Natural killer cell (primary cell): ENCODE data around the gene IGF2R. TPM values are rescaled to one million over a fixed set of nuclear protein-coding genes. Genes with fewer than 3 reads are reported as not detected.

ENCODE experiments used
- ATAC-seq, 3 donors: fragments of 150-1000 bp in 2 of 3; fragments of 200-7000 bp in 1 of 3; cut with Tn5 transposase; 1 replicate in 1 of 3; 2 replicates in 2 of 3; pipeline ENCODE4 v1.10.0; 2021; ENCODE audit warnings: mild to moderate bottlenecking in 2 of 3, moderate library complexity in 2 of 3
- DNase-seq, 2 donors: peaks; one replicate each; pipeline versions ENCODE4 v3.0.0 to v3.0.0-alpha.2; 2013 to 2021; ENCODE audit warnings: mixed read lengths in 1 of 2
- H3K27ac ChIP-seq: one replicate; pipeline ENCODE4 v1.5.1; 2013; ENCODE audit warnings: mild to moderate bottlenecking, low read length
- H3K27me3 ChIP-seq: one replicate; pipeline ENCODE4 v1.6.1; 2013; ENCODE audit warnings: low read length; ENCODE audit not compliant: control insufficient read depth, insufficient read depth
- H3K36me3 ChIP-seq: one replicate; pipeline ENCODE4 v1.6.1; 2013; ENCODE audit warnings: low read length; ENCODE audit not compliant: control insufficient read depth, insufficient read depth
- H3K4me1 ChIP-seq: one replicate; pipeline ENCODE4 v1.6.1; 2013; ENCODE audit warnings: low read length; ENCODE audit not compliant: control insufficient read depth, insufficient read depth
- H3K4me3 ChIP-seq: one replicate; pipeline ENCODE4 v1.5.1; 2013; ENCODE audit warnings: low read length
- H3K9me3 ChIP-seq: one replicate; pipeline ENCODE4 v1.6.1; 2013; ENCODE audit warnings: low read length; ENCODE audit not compliant: control insufficient read depth, insufficient read depth
- H3K27ac Mint-ChIP-seq, 2 donors: one replicate each; pipeline ENCODE4 v1.8.0; 2022; ENCODE audit warnings: mild to moderate bottlenecking in 2 of 2, mixed read lengths in 2 of 2, moderate library complexity in 1 of 2
- H3K27me3 Mint-ChIP-seq, 2 donors: one replicate each; pipeline ENCODE4 v1.8.0; 2022; ENCODE audit warnings: low read depth in 2 of 2, mixed read lengths in 2 of 2
- H3K36me3 Mint-ChIP-seq: one replicate; pipeline ENCODE4 v1.8.0; 2022; ENCODE audit warnings: mixed read lengths
- H3K4me1 Mint-ChIP-seq, 2 donors: one replicate each; pipeline ENCODE4 v1.8.0; 2022; ENCODE audit warnings: mixed read lengths in 2 of 2
- H3K4me3 Mint-ChIP-seq: one replicate; pipeline ENCODE4 v1.8.0; 2022; ENCODE audit warnings: mild to moderate bottlenecking, moderate library complexity, mixed read lengths
- H3K9me3 Mint-ChIP-seq, 2 donors: one replicate each; pipeline ENCODE4 v1.8.0; 2022; ENCODE audit warnings: mixed read lengths in 2 of 2
- WGBS: methylation state at CpG from one replicate; pipeline ENCODE4 v1.1.7; 2013; ENCODE audit warnings: missing lambda C conversion rate; ENCODE audit not compliant: insufficient coverage; 5-methylcytosine and 5-hydroxymethylcytosine counted together
- intact Hi-C: fragments of 100-400 bp; cut with micrococcal nuclease; formaldehyde crosslinking; loops from one replicate; pipeline ENCODE4 v1.14.2; 2022
- total RNA-seq, 4 donors: library from RNA; stranded (reverse); fragments of 120-200 nt in 1 of 4; gene quantifications; one replicate each; pipeline versions ENCODE4 v1.2.3 to v1.2.4, GENCODE V29; 2013 to 2022
- TF ChIP-seq, protein P1 (sequence below): fragments of 200-600 bp; IDR thresholded peaks from one replicate; pipeline ENCODE4 v1.8.0; 2022; ENCODE audit warnings: antibody characterized with exemption

Gene IGF2R
- total RNA-seq, 3 donors from 2014 or later (not counting 1 experiment from before 2014, with no cell fraction given): 208 to 282 (median 253) TPM

DNA sequence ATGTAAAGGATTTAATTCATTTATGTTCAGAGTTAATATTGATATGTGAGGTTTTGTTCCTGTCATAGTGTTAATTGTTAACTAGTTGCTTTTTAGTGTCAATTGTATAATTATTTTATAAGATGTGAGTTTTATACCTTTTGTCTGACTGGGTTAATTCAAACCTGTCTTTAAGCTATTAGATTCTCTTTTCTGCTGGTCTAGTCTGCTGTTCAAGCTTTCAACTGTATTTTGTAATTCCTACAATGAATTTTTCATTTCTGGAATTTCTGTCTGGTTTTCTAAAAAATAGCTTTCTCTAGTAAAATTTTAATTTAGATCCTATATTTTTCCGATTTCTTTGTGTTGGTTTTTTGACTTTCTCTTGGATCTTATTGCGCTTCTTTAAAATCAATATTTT is 26.5 kb downstream of the IGF2R start:
- H3K9me3 Mint-ChIP-seq: peaks cover 0 to 4% of the 10 kb centered on the region in 2 donors
- TF ChIP-seq, protein P1, sequence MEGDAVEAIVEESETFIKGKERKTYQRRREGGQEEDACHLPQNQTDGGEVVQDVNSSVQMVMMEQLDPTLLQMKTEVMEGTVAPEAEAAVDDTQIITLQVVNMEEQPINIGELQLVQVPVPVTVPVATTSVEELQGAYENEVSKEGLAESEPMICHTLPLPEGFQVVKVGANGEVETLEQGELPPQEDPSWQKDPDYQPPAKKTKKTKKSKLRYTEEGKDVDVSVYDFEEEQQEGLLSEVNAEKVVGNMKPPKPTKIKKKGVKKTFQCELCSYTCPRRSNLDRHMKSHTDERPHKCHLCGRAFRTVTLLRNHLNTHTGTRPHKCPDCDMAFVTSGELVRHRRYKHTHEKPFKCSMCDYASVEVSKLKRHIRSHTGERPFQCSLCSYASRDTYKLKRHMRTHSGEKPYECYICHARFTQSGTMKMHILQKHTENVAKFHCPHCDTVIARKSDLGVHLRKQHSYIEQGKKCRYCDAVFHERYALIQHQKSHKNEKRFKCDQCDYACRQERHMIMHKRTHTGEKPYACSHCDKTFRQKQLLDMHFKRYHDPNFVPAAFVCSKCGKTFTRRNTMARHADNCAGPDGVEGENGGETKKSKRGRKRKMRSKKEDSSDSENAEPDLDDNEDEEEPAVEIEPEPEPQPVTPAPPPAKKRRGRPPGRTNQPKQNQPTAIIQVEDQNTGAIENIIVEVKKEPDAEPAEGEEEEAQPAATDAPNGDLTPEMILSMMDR: no peak
- Histone ChIP-seq H3K27ac (no peak overlapping the region), H3K4me1 (peaks cover 35% of the 10 kb centered on the region), H3K9me3 (no peaks in the 10 kb centered on the region), H3K36me3 (peaks cover 27% of the 10 kb centered on the region), H3K27me3 (no peaks in the 10 kb centered on the region), H3K4me3 (no peak overlapping the region)
- no peaks in the 10 kb centered on the region for H3K27me3 Mint-ChIP-seq
- ATAC-seq (no peak), DNase-seq (no peak)
- H3K36me3 Mint-ChIP-seq: peaks cover 16% of the 10 kb centered on the region
- H3K4me3 Mint-ChIP-seq: peak overlapping the region; percentile 10
- H3K4me1 Mint-ChIP-seq: peaks cover 92 to 97% of the 10 kb centered on the region in 2 donors
- intact Hi-C loops: no loop called here
- 100% methylated on average over 2 of the region's 2 CpGs for WGBS
- H3K27ac Mint-ChIP-seq: peak overlapping the region; percentile 62 to 77

DNA sequence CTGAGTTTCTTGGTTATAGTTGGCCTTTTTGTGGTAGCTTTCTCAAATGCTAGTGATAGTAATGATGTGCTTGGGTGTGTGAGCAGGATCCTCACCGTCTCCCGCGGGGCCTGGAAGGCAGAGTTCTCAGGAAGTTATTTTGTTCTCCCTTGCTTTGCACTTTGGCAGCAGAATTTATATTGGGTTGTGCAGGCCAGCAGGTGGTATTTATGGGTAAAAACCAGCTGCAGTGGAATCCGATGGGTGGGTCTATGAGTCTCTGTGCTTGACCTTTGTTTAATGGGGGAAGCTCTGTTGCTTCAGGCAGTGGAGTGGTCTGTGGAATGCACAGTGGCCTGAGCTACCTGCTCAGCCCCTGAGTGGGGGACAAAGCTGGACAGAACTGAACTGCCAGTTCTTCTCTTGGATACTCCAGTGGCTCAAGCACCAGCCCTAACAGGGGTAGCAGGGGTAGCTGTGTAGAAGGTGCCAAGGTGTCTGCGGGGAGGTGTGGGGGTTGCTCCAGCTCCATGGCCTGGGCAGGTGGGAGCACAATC is 27.3 kb downstream of the IGF2R start:
- H3K27me3 ChIP-seq: no peaks in the 10 kb centered on the region
- 96% methylated on average over 5 of the region's 5 CpGs for WGBS
- intact Hi-C loops: no loop called here
- Mint-ChIP-seq H3K36me3 (peaks cover 16% of the 10 kb centered on the region), H3K9me3 (peaks cover 0 to 5% of the 10 kb centered on the region in 2 donors), H3K4me3 (peak overlapping the region; percentile 18), H3K4me1 (peaks cover 91 to 94% of the 10 kb centered on the region in 2 donors), H3K27ac (peak overlapping the region; percentile 62 to 77), H3K27me3 (no peaks in the 10 kb centered on the region)
- DNase-seq: no peak
- peaks cover 27% of the 10 kb centered on the region for H3K36me3 ChIP-seq
- H3K9me3 ChIP-seq: no peaks in the 10 kb centered on the region
- no peak for ATAC-seq
- H3K27ac ChIP-seq: no peak overlapping the region
- TF ChIP-seq, protein P1: no peak
- no peak overlapping the region for H3K4me3 ChIP-seq
- peaks cover 31% of the 10 kb centered on the region for H3K4me1 ChIP-seq

DNA sequence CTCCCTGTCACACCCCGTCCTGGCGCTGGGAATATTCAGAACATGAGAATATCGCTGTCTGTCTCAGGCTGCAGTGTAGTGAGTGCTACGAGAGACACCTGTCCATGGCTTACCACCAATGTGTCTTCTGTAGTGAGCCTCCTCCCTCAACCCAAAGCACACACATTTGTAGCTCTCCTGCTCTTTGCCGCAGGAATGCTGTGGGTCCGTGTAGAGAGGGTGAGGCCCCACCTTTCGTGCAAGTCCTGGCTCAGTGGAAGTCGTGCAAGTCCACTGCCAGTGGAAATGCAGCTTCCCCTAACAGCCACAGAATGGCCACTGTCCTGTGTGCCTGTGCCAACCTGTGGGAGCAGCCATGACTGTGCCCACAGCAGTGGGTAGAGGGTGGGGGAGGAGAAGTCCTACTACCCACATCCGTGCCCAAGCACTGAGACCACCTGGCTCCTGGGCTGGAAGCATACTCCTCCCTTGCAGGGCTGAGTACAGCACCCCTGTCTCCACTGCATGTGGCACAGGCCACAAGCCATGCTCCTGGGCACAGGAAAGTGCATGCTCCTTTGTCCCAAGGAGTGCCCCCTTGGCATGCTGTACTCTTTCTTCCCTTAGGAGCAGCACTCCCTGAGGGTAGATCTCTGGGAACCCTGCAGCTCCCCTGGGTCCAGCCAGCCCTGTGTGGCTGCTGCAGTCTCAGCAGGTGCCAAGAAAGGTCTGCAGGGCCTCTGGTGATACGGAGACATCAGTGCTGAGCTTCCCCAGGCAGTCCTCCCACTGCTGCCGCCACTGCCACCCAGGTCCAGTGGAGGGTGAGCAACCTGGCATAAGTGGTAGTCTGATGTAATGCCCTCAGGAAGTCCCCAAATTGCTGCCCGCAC is 28.0 kb downstream of the IGF2R start:
- Histone ChIP-seq H3K27me3 (no peaks in the 10 kb centered on the region), H3K9me3 (no peaks in the 10 kb centered on the region), H3K36me3 (peaks cover 21% of the 10 kb centered on the region), H3K4me1 (peaks cover 27% of the 10 kb centered on the region), H3K27ac (no peak overlapping the region), H3K4me3 (no peak overlapping the region)
- Mint-ChIP-seq H3K4me3 (no peak overlapping the region), H3K27me3 (no peaks in the 10 kb centered on the region), H3K36me3 (peaks cover 16% of the 10 kb centered on the region), H3K9me3 (peaks cover 0 to 5% of the 10 kb centered on the region in 2 donors), H3K4me1 (peaks cover 84 to 87% of the 10 kb centered on the region in 2 donors), H3K27ac (peak overlapping the region; percentile 62 to 77)
- ATAC-seq: peak in 1 of 3 donors; percentile 22
- WGBS: 91% methylated on average over 12 of the region's 12 CpGs
- no peak for DNase-seq
- intact Hi-C loops: no loop called here
- TF ChIP-seq, protein P1: no peak
